Measurements from ENCODE around the gene KCNK4. TPM values are rescaled to one million over a fixed set of nuclear protein-coding genes. Genes with fewer than 3 reads are reported as not detected.

KCNK4 gene
- total RNA-seq, 1 experiment from 2014 or later: 0.10 TPM

DNA sequence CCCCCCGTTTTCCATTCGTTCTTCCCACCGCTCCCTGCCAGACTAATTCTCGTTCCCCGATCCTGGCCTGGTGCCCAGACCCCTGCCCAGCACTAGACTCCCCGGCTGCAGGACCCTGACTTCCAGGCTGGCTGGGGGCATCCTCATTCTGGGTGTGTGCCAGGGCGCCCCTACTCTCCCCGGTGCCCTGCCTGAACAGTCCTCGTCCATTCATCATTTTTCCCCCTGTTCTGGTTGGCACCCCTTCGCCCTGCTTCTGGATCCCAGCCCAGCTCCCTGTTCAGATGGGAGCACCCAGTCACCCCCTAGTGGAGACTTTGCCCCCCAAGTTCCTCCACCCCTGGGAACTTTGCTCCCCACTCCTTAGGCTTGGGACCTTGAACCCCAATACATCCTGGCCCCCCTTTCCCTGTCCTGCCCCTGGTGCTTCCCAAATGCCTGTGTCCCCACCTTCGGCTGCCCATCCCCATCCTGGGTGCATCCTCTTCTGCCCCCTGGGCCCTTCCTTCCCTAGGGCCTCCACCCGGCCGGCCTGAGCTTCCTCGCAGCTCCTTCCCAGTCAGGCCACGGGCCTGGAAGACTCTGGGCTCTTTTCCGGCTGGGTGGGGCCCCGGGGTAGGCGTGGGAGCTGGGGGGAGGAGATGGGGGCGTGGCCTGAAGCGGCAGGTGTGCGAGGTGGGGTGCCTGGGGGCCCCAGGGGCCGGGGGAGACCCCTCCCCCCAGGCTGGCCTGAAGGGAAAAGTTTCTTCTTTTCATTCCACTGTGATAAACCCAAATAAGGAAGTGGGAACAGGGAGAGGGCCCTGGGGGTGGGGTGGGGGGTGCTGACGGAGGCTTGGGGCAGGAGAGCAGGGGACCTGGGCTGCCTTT is 38.9 kb upstream of the KCNK4 start:
- no peak for DNase-seq (ENCODE audit: extremely low read depth, low read depth)

DNA sequence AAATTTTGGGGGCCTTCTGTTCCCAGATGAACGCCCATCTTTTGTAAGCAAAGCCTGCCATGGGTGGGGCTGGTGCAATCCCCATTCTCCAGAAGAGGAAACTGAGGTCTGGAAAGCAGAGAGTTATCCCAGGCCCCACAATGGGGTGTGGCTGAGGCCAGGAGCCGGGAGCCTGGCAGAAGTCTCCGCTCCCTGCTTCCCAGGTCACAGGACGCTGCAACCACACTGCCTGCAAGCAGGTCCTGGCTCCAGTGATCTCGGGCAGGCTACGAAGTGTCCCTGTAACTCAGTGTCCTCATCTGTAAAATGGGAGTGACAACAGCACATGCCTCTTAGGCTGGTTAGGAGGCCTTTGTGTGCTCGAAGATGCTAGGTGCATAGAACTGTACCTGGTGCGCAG is 38.1 kb upstream of the KCNK4 start:
- no peak for DNase-seq (ENCODE audit: extremely low read depth, low read depth)

DNA sequence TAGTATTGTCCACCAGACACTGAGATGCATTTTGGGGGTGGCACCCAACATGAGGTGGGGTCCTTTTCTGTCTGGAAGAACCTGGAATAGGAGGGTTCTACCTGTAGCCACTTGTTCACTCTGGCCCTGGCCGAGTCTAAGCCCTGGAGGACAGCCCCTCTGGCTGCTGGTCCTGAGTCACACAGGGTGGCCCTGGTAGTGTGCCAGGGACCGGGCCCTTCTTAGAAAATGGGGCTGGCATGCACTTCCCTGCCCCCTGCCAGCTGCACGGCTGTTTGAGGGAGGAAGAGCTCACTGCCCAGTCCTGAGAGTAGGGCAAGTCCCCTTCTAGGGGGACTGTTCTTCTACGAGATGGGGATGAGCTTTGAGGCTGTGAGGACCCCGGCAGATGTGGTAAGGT is 37.6 kb upstream of the KCNK4 start:
- DNase-seq (ENCODE audit: extremely low read depth, low read depth): no peak

DNA sequence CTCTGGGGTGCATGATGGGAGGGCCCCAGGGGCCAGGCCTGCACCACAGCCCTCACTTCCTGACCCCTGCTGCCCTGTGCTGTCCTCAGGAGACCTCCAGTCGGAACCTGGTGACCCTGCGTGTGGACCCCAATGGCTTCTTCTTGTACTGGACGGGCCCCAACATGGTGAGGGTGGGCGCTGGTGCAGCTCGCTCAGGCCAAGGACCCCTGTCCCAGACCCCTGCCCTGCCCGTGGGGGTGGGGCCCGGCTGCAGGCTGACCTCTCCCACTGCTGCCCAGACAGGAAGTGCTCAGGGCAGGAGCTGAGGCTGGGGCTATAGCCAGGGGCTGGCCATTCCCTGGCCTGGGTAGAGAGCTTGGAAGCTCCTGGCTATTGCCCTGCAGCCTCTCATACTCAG is 36.8 kb upstream of the KCNK4 start:
- DNase-seq (ENCODE audit: extremely low read depth, low read depth): no peak

DNA sequence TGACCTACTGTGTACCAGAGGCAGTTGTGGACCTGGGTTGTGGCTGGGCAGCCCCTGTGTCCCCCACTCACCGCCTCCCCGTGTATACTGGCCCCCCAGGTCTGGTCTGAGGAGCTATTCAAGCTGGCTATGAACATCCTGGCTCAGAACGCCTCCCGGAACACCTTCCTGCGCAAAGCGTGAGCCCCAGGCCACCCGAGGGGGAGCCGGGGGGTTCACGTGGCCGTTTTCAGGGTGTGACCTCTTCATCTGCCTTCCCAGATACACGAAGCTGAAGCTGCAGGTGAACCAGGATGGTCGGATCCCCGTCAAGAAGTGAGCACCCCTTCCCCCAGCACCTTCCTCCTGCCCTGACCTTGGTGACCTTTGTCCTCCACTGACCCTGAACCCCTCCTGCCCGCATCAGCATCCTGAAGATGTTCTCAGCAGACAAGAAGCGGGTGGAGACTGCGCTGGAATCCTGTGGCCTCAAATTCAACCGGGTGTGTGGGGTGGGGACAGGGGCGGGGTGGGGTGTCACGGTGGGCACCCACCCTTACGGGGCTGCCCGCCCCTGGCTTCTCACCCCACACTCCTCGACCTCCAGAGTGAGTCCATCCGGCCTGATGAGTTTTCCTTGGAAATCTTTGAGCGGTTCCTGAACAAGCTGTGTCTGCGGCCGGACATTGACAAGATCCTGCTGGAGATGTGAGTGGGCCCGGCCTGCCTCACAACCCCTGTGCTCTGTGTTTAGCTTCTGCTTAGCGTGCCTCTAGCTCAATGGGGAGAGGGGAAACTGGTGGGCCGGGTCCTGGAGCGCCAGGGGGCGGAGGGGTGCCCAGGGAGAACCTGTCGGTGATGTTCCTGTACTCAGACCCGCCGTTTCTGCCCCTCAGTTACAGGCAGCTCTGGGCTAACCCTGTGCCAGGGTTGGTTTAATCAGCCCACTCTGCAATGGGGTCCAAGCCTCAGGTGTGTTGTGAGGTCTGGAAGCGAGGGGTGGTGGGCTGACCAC is 35.7 kb upstream of the KCNK4 start:
- no peak for DNase-seq (ENCODE audit: extremely low read depth, low read depth)

DNA sequence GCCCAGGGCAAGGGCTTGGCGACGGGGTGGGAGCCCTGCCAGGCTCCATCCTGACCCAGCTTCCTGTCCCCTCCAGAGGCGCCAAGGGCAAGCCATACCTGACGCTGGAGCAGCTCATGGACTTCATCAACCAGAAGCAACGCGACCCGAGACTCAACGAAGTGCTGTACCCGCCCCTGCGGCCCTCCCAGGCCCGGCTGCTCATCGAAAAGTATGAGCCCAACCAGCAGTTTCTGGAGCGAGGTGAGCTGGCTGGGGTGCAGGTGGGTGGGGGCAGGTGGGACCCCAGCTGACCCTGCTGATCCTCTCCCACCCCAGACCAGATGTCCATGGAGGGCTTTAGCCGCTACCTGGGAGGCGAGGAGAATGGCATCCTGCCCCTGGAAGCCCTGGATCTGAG is 34.8 kb upstream of the KCNK4 start:
- no peak for DNase-seq (ENCODE audit: extremely low read depth, low read depth)

DNA sequence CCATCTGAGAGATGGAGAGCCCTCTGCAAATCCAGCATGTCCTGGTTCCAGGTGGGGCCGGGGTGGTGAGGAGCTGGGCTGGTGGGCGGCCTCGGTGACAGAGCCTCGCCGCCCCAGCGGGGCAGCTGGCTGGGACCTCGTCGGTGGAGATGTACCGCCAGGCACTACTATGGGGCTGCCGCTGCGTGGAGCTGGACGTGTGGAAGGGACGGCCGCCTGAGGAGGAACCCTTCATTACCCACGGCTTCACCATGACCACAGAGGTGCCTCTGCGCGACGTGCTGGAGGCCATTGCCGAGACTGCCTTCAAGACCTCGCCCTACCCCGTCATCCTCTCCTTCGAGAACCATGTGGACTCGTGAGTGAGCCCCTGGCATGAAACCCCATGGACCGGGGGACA is 32.7 kb upstream of the KCNK4 start:
- no peak for DNase-seq (ENCODE audit: extremely low read depth, low read depth)

DNA sequence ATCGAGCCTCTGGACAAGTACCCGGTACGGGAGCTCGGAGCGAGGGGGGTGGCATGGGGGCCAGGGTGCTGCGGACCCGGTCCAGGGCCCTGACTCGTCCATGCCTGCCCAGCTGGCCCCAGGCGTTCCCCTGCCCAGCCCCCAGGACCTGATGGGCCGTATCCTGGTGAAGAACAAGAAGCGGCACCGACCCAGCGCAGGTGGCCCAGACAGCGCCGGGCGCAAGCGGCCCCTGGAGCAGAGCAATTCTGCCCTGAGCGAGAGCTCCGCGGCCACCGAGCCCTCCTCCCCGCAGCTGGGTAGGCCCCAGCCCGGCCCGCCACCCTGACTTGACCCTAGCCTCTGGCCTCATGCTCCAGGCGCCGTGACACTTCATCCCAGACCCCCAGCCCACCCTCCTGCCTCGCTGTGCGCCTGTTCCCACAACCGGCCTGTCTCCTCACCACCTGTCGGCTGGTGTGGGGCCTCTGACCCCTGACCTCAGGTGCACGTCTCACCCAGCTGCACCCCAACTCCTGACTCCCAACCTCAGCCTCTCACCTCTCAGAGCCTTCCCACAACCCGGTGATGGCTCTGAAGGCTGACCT is 32.1 kb upstream of the KCNK4 start:
- DNase-seq (ENCODE audit: extremely low read depth, low read depth): no peak

DNA sequence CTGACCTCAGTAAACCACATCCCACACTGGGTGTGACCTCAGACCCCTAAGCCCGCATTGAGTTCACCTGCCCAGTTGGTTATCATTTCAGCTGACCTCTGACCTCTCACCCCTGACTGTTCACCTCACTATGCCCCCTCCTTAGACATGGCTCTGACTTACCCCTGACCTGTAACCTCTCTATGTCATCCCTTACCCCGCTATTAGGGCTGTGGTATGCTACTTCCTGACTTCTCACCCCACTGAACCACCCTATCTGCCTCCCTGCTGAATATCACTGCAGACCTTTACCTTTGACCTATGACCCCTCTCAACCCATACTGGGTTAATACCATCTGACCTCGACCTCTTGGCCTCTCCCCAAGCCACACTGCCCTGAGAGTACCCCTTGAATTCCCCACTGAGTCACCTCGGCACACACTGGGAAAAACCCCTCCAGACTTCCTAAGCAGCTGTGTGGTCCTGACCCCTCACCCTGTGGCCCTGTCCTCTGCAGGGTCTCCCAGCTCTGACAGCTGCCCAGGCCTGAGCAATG is 31.5 kb upstream of the KCNK4 start:
- no peak for DNase-seq (ENCODE audit: extremely low read depth, low read depth)

DNA sequence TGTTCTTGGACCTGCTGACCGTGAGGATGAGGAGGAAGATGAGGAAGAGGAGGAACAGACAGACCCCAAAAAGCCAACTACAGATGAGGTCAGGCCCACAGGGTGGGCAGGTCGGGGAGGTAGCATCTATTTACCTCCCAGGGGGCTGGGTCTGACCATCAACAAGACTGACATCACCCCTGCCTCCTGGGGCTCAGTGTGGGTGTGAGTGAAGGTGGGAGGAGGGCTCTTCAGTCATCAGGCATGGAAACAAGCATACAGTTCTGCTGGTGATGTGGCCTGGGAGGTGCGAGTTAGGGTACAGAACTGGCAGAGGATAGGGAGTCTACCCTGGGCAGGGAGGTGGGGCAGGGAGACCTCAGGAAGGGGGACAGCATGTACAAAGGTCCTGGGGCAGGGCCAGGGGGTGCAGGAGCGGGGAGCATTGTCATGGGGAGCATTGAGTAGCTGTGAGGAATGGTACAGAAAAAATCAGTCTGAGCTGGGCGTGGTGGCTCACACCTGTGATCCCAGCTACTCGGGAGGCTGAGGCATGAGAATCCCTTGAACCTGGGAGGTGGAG is 30.9 kb upstream of the KCNK4 start:
- no peak for DNase-seq (ENCODE audit: extremely low read depth, low read depth)

DNA sequence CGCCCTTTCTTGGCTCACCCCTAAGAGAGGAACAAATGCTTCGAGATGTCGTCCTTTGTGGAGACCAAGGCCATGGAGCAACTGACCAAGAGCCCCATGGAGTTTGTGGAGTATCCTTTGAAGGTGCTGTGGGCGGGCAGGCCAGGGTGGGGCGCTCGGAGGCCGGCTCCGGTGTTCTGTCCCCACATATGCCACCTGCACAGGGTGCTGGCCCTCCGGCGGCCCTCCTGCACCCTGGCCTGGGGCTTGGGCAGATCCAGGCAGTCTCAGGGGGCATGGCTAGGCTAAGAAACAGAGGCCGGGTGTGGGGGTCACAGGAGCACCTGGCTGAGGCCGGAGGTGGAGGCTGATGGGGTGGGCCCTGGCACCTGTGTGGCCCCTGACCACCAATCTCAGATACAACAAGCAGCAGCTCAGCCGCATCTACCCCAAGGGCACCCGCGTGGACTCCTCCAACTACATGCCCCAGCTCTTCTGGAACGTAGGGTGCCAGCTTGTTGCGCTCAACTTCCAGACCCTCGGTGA is 29.5 kb upstream of the KCNK4 start:
- DNase-seq (ENCODE audit: extremely low read depth, low read depth): no peak

DNA sequence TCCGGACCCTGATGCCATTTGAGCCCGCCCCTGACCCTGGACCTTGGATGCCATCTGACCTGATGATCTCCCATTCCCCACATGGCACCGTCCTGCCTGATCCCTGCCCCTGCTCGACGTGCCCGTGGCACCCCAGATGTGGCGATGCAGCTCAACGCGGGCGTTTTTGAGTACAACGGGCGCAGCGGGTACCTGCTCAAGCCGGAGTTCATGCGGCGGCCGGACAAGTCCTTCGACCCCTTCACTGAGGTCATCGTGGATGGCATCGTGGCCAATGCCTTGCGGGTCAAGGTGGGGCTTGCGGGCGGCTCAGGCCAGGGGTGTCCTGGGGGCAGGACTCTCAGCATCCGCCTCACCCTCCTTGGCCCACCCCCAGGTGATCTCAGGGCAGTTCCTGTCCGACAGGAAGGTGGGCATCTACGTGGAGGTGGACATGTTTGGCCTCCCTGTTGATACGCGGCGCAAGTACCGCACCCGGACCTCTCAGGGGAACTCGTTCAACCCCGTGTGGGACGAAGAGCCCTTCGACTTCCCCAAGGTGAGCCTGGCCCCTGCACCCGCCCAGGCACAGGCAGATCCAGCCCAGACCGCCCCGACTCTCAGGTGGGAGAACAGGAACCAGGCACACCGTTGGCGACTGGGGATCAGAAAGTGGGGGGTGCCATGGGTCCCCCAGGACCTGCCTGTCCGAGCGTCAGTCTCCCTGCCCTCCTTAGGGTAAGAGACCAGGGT is 28.7 kb upstream of the KCNK4 start:
- no peak for DNase-seq (ENCODE audit: extremely low read depth, low read depth)

DNA sequence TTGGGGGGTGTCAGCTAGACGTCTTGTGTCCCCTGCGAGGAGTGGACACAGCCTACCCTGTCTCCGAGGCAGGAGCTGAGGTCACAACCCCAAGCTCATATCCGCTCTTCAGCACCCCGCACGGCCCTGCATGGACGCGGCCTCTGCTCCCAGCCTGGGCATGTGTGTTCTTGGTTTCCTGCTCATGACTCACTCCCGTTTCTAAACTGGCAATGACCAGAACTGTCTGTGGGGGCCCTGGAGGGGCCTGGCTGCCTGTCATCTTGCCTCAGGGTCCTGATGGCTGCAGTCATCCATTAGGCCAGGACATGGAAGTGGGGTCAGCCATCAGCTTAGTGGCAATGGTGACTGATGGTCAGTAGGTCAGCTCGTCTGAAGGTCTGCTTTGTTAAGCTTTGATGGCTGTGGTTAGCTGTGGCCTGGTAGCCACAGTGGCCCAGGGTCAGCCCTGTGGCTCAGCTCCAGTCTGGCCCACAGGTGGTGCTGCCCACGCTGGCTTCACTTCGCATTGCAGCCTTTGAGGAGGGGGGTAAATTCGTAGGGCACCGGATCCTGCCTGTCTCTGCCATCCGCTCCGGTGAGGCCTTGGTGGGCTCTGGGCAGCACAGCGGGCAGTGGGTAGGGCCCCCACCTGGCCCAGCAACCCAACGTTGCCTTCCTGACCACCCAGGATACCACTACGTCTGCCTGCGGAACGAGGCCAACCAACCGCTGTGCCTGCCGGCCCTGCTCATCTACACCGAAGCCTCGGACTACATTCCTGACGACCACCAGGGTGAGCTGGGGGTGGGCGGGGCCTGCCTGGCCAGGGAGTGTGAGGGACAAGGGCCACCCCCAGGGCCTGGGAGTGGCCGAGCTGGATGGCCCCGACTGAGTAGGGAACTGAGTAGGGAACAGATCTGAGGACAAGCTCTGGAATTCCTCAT is 27.8 kb upstream of the KCNK4 start:
- DNase-seq (ENCODE audit: extremely low read depth, low read depth): no peak

DNA sequence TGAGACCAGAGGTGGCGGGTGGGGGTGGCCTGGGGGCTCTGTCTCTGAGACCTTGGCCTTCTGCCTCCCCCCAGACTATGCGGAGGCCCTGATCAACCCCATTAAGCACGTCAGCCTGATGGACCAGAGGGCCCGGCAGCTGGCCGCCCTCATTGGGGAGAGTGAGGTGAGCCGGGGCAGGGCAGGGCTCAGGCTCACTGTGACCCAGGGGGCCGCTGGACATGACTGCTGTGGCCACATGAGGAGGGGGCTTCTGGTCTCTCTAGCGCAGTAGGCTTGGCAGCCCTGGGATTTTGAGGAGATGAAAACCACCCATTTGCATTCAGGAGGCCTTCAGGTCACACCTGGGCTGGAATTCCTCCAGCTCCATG is 27.2 kb upstream of the KCNK4 start:
- no peak for DNase-seq (ENCODE audit: extremely low read depth, low read depth)

DNA sequence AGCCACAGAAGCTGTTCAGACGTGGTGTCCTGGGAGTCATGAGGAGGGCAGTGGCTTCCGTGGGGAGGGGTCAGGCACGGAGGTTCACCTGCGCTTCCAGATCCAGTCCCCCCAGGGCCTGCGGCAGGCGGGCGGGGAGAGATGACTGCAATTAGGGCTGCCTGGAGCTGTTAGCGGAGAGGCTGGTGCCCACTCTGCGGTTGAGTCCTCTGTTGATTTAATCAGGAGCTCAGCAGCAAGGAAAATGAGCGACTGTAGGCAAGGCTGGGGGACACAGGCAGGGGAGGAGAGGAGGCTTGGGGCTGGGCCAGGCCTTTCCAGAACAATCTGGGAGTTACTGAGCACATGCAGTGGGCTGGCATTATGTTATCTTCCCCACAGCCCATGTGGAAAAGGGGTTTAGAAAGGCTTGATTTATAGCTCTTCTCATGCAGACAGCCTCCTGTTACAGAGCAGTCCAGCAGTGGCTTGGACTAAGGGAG is 26.7 kb upstream of the KCNK4 start:
- DNase-seq (ENCODE audit: extremely low read depth, low read depth): no peak

DNA sequence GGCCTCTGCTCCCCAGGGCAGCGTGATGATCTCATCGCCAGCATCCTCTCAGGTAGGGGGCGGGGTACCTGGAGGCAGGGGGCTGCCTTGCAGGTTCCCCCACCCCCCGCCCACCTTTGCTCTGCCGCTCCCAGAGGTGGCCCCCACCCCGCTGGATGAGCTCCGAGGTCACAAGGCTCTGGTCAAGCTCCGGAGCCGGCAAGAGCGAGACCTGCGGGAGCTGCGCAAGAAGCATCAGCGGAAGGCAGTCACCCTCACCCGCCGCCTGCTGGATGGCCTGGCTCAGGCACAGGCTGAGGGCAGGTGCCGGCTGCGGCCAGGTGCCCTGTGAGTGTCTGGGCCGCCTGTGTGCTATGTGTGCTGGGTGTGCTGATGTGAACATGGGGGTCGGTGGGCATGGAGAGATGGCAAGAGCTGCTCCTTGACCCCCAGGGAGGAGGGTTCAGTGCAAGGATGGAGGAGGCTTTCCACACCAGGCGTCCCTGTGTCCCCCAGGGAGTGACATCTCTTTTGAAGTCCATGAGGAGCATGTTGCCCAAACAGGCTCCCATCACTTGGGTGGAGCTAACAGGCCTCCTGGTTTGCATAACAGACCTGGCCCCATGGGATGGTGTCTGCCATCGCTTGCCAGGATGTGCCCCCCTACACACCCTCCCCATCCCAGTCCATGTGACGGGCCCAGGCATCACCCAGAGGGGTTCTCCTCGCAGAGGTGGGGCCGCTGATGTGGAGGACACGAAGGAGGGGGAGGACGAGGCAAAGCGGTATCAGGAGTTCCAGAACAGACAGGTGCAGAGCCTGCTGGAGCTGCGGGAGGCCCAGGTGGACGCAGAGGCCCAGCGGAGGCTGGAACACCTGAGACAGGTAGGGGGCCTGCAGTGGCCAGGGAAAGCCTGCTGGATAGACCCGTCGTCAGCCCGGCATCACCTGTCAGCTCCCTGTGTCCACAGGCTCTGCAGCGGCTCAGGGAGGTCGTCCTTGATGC is 25.6 kb upstream of the KCNK4 start:
- no peak for DNase-seq (ENCODE audit: extremely low read depth, low read depth)

DNA sequence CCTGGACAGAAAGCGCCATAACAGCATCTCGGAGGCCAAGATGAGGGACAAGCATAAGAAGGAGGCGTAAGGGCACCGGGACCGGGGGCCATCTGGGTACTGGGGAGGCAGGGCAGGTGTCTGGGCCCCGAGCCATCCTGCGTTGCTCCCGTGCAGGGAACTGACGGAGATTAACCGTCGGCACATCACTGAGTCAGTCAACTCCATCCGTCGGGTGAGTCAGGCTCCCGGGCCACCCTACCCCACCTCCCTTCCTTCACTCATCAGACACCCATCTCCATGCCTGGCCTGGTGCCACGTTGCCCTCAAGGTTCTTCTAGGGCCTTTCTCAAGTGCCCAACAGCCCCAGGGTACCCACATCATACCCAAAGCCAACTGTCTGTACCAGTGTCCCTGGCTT is 24.8 kb upstream of the KCNK4 start:
- DNase-seq (ENCODE audit: extremely low read depth, low read depth): no peak
